MG63 (cell line): ENCODE results near the gene THBD. TPM values are rescaled to one million over a fixed set of nuclear protein-coding genes. Genes with fewer than 3 reads are reported as not detected.

Source experiments
- DNase-seq: peaks from one replicate; pipeline ENCODE4 v3.0.0-alpha.2; 2020
- H3K27me3 ChIP-seq: fragments of 250-450 bp; sonication (Bioruptor Pico); 2 replicates; pipeline ENCODE4 v1.5.1; 2020; ENCODE audit warnings: mild to moderate bottlenecking, moderate library complexity
- H3K36me3 ChIP-seq: fragments of 250-450 bp; sonication (Bioruptor Pico); 2 replicates; pipeline ENCODE4 v1.5.1; 2020; ENCODE audit warnings: mild to moderate bottlenecking, moderate library complexity
- H3K4me3 ChIP-seq: fragments of 250-450 bp; sonication (Bioruptor Pico); 2 replicates; pipeline ENCODE4 v1.5.1; 2020; ENCODE audit warnings: mild to moderate bottlenecking, moderate library complexity
- H3K9me3 ChIP-seq: fragments of 250-450 bp; sonication (Bioruptor Pico); 2 replicates; pipeline ENCODE4 v1.5.1; 2020; ENCODE audit warnings: mild to moderate bottlenecking, moderate library complexity
- total RNA-seq: library from RNA; depleted of rRNA; stranded (reverse); fragments of >200 nt; shearing (Covaris generic); gene quantifications from 2 replicates; pipeline ENCODE4 v1.2.3, GENCODE V29; 2014; ENCODE audit warnings: low replicate concordance

Gene THBD
- total RNA-seq, 1 experiment from 2014 or later: 1.4 TPM

DNA sequence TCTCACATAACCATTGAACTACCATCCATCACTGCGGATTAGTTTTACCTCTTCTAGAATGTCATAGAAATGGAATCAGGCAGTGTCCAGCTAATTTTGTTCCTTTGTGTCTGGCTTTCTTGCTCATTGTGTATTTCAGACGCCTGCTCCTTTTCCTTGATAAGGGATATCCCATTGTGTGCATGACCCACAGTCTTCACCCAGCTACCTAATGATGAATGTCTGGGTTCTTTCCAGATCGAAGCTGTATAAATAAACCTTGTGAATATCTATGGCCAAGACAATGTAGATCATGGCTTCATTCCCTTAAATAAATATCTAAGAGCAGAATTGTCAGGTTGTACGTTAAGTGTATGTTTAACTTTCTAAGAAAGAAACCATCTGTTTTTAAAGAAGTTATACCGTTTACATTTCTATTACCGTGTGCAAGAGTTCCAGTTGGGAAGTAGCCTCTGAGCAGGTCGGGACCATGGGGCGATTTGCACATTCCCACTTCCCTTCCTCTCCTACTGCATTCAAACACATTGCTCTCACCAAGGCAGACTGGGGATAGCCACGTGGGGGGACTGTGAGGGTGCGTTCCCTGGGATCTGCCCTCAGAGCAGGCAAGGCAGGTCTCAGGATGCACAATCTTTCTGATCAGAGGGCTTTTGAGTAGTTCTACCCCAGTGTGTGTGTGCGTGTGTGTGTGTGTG, 23.6 kb upstream of the THBD start:
- DNase-seq: no peak
- Histone ChIP-seq H3K27me3 (no peaks in the 10 kb centered on the region), H3K9me3 (no peaks in the 10 kb centered on the region), H3K36me3 (no peaks in the 10 kb centered on the region), H3K4me3 (no peak overlapping the region)

DNA sequence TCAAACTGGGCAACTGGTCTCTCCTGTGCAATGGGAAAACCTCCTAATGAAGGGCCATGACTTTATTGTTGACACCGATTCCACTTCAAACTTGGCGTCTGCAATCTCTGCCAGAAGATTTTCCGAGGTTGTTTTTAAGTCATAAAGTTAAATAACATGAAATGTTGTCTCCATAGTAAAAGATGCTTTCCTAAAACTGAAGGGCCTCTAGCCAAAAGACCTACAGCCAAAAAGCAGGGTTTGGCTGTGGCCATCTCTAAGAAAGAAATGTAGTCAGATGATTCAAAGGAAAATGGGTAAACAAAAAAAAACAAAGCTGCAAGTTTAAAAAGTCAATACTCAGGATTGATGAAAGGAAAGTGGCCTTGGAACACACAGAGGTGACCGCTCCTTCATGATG, 22.5 kb upstream of the THBD start:
- no peak overlapping the region for H3K4me3 ChIP-seq
- no peaks in the 10 kb centered on the region for H3K27me3 ChIP-seq
- H3K36me3 ChIP-seq: no peaks in the 10 kb centered on the region
- no peak for DNase-seq
- no peaks in the 10 kb centered on the region for H3K9me3 ChIP-seq

DNA sequence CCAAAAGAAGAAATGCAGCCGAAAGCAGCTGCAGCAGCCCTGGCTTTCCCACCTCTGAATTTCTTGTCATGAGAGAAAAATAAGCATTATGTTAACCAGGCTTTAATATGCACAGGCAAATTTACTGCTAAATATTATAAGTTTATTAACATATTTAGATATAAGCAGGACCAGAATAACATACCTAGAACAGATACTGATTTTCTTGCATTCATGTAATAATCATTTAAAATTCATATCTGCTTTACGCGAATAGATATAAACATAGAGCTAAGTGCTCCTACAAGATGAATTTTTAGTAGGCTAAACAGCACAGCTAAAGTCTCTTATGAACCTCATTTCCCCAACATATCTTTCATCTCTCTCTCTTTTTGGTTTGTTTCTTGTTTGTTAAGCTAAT, 21.9 kb upstream of the THBD start:
- no peak for DNase-seq
- no peak overlapping the region for H3K4me3 ChIP-seq
- no peaks in the 10 kb centered on the region for H3K36me3 ChIP-seq
- H3K27me3 ChIP-seq: no peaks in the 10 kb centered on the region
- H3K9me3 ChIP-seq: no peaks in the 10 kb centered on the region

DNA sequence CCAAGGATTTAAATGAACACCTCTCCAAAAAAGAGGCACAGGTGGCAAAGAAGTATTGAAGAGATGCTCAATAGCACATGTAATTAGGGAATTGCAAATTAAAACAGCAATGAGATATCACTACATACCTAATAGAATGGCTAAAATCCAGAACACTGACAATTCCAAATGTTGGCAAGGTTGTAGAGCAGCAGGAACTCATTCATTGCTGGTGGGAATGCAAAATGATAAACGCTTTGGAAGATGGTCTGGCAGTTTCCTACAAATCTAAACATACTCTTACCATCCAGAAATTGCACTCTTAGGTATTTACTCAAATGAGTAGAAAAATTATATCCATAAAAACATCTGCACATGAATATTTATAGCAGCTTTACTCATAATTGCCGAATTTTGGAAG, 19.6 kb upstream of the THBD start:
- Histone ChIP-seq H3K36me3 (no peaks in the 10 kb centered on the region), H3K9me3 (no peaks in the 10 kb centered on the region), H3K4me3 (no peak overlapping the region), H3K27me3 (no peaks in the 10 kb centered on the region)
- no peak for DNase-seq

DNA sequence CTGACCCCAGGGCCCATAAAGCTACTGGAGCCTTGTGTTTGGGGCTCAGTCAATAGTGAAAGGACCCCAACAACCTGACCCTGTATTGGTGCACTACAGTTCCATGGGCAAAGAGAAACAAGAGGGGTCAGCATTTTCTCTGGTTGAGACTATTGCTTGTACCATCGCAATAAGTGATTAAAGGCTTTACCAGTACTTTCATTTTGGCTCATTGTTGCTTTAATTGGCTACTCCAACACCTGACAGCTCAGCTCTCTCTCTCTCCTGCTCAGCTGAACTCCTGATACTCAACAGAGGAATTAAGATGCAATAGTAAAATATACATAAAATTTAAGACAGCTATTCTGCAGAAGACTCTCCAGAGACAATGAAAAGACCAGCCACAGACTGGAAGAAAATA, 18.8 kb upstream of the THBD start:
- H3K27me3 ChIP-seq: no peaks in the 10 kb centered on the region
- H3K9me3 ChIP-seq: no peaks in the 10 kb centered on the region
- no peak for DNase-seq
- no peak overlapping the region for H3K4me3 ChIP-seq
- no peaks in the 10 kb centered on the region for H3K36me3 ChIP-seq

DNA sequence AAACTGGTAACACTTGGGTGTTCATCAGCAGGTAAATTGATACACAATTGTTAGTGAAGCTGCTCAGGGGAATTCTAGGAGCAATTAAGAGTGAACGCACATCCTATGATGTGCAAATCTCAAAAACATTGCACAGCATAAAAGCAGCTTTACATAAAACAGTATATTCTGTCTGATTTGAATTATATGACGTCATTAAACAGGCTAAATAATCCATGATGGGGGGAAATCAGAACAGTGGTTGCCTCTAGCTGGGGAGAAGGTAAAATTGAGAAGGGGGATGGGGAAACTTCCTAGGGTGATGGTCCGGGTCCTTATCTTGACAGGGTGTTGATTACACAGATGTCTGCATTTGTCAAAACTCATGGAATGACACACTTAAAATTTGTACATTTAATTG, 17.3 kb upstream of the THBD start:
- H3K27me3 ChIP-seq: no peaks in the 10 kb centered on the region
- H3K36me3 ChIP-seq: no peaks in the 10 kb centered on the region
- no peaks in the 10 kb centered on the region for H3K9me3 ChIP-seq
- no peak for DNase-seq
- H3K4me3 ChIP-seq: no peak overlapping the region

DNA sequence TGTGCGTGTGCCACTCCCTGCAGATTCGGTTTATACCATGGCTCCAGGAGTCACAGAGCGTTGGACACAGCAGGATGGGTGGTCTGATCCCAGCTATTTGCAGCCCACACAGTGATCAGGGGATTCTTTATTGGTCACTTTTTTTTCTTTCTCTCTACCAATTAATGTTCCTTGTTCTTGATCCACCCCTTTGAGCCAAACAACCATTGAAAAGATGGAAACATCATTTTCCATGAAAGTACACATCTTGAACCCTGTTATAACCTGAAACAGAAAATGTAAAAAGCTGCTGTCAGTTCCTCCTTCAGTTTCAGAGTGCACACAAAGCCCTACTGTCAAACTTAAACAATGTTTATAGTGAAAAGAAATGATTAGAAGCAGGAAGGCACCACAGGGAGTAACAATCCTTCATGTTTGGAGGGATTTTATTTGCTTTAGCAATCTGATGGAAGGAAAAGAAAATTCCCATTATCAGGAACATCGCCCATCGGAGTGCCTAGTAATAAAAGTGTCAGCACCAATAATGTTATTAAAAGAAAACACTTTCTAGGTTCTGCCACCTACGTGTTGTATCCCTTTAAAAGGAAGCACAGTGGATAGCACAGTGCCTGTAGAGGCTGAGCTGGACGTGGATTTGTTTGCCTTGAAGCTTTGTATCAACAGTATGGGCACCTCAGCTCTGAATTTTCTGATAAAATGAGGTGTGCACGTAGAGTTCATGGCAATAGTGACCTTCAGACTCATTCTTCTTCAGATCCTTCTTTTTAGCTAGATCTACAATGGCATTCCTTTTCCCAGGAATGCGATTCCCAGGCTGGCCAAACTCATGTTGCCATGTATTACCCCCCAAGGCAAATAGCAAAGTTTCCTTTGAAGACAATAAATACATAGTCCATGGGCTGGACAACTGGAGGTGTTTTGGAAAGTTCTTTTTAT, 16.1 kb upstream of the THBD start:
- Histone ChIP-seq H3K27me3 (no peaks in the 10 kb centered on the region), H3K36me3 (no peaks in the 10 kb centered on the region), H3K9me3 (no peaks in the 10 kb centered on the region), H3K4me3 (no peak overlapping the region)
- DNase-seq: no peak

DNA sequence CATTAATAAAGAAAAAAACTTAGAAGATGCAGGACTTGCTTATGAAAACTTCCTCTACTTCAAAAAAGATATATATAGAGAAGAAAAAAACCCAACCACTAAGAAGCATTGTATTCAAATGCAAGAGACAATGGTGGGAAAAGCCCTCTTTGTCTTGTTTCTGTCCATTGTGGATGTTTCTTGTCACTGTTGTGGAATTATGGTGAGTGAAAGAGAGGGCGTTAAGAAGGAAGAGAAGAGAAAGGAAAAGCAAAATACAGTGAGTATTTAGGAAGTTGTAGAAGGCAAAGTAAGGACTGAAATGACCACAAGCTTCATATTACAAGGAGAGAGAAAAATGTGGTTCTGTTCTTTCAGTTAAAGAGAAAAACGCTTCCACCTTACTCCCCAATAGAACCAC, 14.1 kb upstream of the THBD start:
- H3K4me3 ChIP-seq: no peak overlapping the region
- no peak for DNase-seq
- H3K36me3 ChIP-seq: no peaks in the 10 kb centered on the region
- H3K27me3 ChIP-seq: no peaks in the 10 kb centered on the region
- H3K9me3 ChIP-seq: no peaks in the 10 kb centered on the region

DNA sequence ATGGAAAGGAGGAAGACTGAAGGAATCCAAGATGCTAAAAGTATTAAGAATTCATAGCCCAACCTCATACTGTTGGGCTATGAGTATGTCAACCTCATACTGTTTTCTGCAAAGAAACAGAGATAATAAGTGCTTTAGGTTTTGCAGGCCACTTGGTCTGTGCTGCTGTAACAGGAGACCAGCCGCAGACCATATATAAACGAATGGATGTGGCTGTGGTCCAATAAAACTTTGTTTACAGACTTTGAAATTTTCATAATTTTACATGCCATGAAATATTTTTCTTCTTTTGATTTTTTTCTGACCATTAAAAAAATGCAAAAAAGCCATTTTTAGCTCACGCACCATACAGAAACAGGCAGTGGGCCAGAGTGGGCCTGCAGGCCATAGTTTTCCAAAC, 13.7 kb upstream of the THBD start:
- Histone ChIP-seq H3K4me3 (no peak overlapping the region), H3K9me3 (no peaks in the 10 kb centered on the region), H3K27me3 (no peaks in the 10 kb centered on the region), H3K36me3 (no peaks in the 10 kb centered on the region)
- DNase-seq: no peak

DNA sequence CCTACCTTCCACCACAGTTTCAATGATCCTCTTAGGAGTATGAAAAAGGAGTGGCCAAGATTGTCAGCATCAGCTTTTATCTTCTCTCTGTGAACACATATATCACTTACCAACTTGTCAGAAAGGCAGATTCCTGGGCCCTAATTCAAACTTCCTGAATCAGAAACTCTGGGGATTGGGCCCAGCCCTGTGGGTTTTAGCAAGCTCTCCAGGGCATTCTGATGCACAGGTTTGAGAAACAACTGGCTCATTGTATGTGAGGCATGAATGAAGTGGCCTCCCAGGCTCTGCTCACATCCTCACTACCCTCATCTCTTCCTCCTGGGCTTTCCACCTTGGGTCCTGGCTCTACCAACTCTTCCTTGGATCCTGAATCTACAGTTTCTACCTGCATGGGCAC, 13.2 kb upstream of the THBD start:
- DNase-seq: no peak
- no peaks in the 10 kb centered on the region for H3K36me3 ChIP-seq
- no peaks in the 10 kb centered on the region for H3K9me3 ChIP-seq
- no peak overlapping the region for H3K4me3 ChIP-seq
- H3K27me3 ChIP-seq: no peaks in the 10 kb centered on the region

DNA sequence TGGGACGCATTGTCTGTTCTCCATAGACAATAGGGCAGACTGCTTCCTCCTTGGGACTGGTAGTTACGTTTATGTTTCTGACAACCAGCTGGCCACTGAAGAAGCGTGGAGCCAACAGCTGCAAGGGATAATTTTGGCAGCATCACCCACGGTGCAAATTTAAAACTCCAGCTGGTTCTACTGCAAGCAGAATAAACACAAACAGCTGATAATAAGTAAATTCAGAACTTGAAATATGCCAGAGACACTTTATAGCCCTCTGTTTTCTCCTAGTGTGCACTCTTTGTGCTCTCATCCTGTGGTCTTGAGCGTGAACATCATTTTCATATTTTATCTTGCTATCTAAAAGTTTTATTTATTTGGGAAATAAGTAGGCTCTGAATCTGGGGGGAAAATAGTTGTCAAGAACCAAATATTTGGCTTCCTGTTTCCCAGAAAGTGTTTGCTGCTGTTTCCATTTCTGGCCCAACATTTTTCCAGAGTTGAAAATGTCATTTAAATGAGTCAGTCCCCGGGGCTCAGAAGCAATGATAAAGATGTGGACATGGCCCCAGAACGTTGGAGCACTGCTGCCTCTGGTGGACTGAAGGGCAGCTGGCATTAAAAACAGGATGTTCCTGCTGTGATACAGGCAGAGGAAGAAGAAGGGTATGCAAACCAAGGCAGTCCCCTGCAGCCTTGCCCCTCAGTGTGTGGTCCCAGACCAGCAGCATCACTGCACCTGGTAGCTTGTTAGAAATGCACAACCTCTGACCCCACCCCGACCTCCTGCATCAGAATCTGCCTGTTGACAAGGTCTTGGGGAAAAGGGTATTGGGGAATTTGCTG, 12.5 kb upstream of the THBD start:
- Histone ChIP-seq H3K9me3 (no peaks in the 10 kb centered on the region), H3K36me3 (no peaks in the 10 kb centered on the region), H3K4me3 (no peak overlapping the region), H3K27me3 (no peaks in the 10 kb centered on the region)
- DNase-seq: peak; percentile 63

DNA sequence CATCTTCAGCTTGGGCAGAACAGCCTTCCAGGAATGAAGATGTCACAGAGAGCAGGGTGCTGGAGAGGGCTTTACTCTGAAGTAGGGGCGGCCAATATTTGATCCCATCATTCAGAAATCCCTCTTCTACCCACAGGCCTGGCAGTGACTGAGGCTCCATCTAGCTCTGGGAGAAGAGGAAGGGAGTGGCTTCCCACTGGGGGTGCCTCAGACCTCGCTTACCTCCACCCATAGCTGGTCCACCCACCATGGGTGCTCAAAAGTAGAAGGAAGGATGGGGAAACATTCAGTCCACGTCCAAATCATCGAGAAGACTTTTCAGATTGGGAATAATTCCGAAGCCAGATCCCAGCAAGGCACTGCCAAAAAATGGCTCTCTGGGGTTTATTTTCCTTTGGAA, 11.8 kb upstream of the THBD start:
- Histone ChIP-seq H3K36me3 (no peaks in the 10 kb centered on the region), H3K4me3 (no peak overlapping the region), H3K27me3 (no peaks in the 10 kb centered on the region), H3K9me3 (no peaks in the 10 kb centered on the region)
- no peak for DNase-seq

DNA sequence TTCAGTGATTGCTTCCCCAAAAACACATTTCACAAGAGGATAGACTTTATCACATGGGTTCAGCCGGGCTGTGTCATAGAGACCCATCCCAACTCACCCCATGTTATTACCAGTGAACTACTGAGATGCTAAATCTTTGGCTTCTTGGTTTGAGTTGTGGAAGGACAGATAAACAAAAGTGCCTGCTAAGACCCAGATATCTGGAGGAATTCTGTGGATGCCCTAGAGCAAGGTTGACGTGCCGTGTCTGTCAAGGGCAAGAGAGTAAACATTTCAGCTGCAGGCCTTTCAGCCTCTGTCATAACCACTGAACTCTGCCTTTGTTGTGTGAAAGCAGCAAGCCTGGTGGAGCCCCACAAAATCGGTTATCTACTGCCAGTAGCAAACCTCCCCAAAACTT, 11.2 kb upstream of the THBD start:
- H3K4me3 ChIP-seq: no peak overlapping the region

DNA sequence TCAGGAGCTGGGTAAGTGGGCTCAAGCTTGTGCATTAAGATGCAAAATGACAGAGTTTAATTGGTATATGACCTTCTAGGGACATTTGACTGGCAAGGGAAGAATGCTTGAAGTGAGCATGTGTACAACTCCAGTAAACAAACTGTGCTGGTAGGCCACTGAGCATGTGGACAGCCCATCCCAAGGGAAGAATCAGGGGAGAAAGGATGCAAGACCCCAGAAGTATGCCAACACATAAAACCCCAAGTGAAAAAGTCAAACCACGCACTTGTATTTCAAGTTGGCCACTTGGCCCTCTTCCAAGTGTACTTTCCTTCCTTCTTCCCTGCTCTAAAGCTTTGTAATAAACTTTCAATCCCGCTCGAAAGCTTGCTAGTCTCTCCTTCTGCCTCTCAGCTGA, 10.4 kb upstream of the THBD start:
- DNase-seq: no peak
- Histone ChIP-seq H3K4me3 (no peak overlapping the region), H3K36me3 (no peaks in the 10 kb centered on the region), H3K9me3 (no peaks in the 10 kb centered on the region), H3K27me3 (no peaks in the 10 kb centered on the region)

More for the DNA sequence above, 11.2 kb upstream of the THBD start:
- H3K27me3 ChIP-seq: no peaks in the 10 kb centered on the region
- no peak for DNase-seq
- H3K9me3 ChIP-seq: no peaks in the 10 kb centered on the region
- no peaks in the 10 kb centered on the region for H3K36me3 ChIP-seq

DNA sequence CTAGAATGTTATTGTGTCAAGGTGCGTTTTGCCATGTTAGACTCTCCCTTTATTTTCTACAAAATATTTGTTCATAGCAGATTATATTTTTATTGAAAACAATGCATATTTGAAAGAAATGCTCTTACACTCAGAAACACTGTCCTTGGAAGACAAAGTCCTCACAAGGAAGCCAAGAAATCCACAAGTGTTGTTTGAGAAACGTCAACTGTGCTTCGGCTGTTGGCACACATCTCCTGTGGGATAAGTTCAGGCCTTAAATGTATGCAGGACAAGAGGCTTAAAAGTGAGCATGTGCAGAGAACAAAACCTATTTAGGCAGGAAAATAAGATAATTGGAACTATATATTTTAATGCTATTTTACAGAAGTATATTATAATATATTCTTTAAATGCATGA, 9.5 kb upstream of the THBD start:
- no peaks in the 10 kb centered on the region for H3K27me3 ChIP-seq
- DNase-seq: no peak

DNA sequence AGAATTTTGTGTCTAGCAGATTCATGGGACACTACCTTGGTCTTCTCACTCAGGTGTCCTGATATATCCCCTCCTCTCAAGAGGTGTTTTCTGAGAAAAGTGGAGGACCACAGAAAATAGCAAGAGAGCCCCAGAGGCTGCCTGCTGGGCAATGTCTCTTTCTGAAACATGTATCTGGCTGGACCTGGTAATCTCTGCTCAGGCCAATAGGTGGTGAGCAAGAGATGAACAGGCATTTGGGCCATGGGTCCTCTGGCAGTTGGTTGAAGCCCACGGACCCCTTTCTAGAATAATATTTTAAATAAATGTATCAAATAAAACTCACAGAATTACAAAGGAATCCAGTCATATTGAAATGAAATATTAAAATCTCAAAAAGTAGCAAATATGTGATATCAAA, 8.8 kb upstream of the THBD start:
- H3K9me3 ChIP-seq: no peaks in the 10 kb centered on the region
- H3K4me3 ChIP-seq: no peak overlapping the region
- H3K27me3 ChIP-seq: no peaks in the 10 kb centered on the region
- H3K36me3 ChIP-seq: no peaks in the 10 kb centered on the region
- DNase-seq: no peak

More for the DNA sequence above, 9.5 kb upstream of the THBD start:
- Histone ChIP-seq H3K36me3 (no peaks in the 10 kb centered on the region), H3K9me3 (no peaks in the 10 kb centered on the region), H3K4me3 (no peak overlapping the region)

DNA sequence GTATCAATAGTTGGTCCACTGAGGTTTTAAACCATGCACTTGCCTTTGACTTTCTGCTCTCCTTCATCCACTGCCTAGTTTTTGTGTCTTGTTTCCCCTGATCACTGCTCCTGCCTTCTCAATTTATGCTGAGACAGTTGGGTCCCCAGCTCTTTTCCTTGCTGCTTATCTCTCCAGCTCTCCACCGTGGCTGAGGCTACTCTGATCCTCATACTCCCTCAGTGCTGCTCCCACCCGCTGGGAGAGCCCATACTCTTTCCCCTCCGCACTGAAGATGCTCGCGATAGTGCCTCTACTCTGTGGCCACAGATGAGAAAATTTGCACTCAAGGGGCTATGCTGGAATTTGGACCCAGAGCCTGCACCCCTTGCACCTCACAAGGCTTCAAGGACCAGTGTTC, 3.4 kb upstream of the THBD start:
- H3K27me3 ChIP-seq: no peaks in the 10 kb centered on the region; the same call in 1 of the 2 replicates
- no peaks in the 10 kb centered on the region for H3K9me3 ChIP-seq
- no peak for DNase-seq
- H3K4me3 ChIP-seq: no peak overlapping the region
- H3K36me3 ChIP-seq: no peaks in the 10 kb centered on the region
